Measurements from ENCODE around the gene TIMM8A.
A peak's percentile ranks its signal among the peaks of the same experiment; 100 is the strongest.

The TIMM8A gene

GRCh38 chrX:101348452-101349192 is at the start of gene TIMM8A:
TIMM8A (minus strand) TSS chrX:101348742; CDS start chrX:101348664, 78 bp downstream.
- TF ChIP-seq, protein P1, sequence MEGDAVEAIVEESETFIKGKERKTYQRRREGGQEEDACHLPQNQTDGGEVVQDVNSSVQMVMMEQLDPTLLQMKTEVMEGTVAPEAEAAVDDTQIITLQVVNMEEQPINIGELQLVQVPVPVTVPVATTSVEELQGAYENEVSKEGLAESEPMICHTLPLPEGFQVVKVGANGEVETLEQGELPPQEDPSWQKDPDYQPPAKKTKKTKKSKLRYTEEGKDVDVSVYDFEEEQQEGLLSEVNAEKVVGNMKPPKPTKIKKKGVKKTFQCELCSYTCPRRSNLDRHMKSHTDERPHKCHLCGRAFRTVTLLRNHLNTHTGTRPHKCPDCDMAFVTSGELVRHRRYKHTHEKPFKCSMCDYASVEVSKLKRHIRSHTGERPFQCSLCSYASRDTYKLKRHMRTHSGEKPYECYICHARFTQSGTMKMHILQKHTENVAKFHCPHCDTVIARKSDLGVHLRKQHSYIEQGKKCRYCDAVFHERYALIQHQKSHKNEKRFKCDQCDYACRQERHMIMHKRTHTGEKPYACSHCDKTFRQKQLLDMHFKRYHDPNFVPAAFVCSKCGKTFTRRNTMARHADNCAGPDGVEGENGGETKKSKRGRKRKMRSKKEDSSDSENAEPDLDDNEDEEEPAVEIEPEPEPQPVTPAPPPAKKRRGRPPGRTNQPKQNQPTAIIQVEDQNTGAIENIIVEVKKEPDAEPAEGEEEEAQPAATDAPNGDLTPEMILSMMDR (conservative IDR thresholded peaks at IDR 0.05; ENCODE audit: low read depth): no peak
- ChIA-PET CTCF (interaction anchor here (0.6 kb wide), 1 partner anchor 13 kb away, joined by 3 read pairs; no protein-coding TSS in a partner anchor), POLR2A (ENCODE audit: low non-redundant PET) (interaction anchor here (1.1 kb wide), 1 partner anchor 42 kb away, joined by 4 read pairs; the partner anchor contains the start of gene RPL36A)
- H3K27ac ChIP-seq: peak within 1 kb of the TSS; percentile 85
- peak; percentile 76 for DNase-seq (ENCODE audit: low spot score)

DNA sequence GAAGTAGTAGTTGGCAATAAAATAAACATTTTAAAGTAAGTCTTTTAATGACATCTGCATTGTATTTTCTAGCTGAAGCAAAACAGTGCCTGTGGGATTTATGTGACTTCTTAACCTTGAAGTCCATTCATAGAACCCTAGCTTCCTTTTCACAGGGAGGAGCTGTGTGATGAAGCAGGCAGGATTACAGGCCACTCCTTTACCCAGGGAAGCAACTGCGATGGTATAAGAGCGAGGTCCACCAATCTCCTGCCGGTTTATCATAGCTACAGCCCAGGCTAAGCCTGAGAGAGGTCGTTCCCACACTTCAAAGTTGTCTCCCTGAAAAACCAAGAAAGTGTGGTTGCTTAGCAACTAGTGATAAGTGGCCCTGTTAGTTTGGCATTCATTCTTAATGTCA is 49.2 kb upstream of the TIMM8A start:
- TF ChIP-seq, protein P1 (conservative IDR thresholded peaks at IDR 0.05; ENCODE audit: low read depth): no peak
- H3K27ac ChIP-seq: peak overlapping the region; percentile 41
- ChIA-PET CTCF (no interaction called here), POLR2A (ENCODE audit: low non-redundant PET) (no interaction called here)
- DNase-seq (ENCODE audit: low spot score): no peak

DNA sequence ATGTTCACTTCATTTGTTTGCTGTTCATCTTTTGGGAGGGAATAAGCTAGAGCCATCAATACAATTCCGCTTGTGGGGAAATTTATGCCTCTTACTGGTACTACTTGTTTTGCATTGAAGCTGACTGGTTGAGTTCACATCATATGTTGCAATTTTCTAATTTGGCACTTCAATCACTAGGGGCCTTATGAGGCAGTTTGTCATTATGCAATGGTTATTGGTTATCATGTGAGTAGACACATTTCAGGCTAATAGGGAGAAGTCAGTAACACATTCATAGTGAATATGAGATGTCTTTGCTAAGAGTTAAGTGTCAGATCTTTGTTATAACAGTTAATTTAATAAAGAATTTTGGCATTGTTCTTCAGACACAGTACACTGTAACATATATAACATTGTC is 47.2 kb upstream of the TIMM8A start:
- H3K27ac ChIP-seq: no peak overlapping the region
- TF ChIP-seq, protein P1 (conservative IDR thresholded peaks at IDR 0.05; ENCODE audit: low read depth): no peak
- CTCF ChIA-PET: interaction anchor here (0.7 kb wide), 1 partner anchor 140 kb away, joined by 9 read pairs; no protein-coding TSS in a partner anchor
- DNase-seq (ENCODE audit: low spot score): no peak
- POLR2A ChIA-PET (ENCODE audit: low non-redundant PET): no interaction called here

DNA sequence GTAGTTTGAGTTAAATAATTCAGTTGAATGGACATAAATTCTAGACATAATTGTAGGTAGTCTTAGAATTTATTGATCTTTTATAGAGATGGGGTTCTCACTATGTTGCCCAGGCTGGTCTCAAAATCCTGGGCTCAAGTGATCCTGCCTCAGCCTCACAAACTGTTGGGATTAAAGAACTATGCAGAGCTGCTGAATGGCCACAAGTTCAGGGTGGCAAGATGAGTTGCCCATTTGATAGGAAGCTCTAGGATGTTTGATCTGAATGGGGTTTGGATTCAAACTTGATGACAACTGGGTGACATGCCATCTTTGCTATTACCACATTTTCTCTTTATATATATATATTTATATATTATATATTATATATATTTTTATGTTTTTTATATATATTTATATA is 45.8 kb upstream of the TIMM8A start:
- POLR2A ChIA-PET (ENCODE audit: low non-redundant PET): no interaction called here
- no peak overlapping the region for H3K27ac ChIP-seq
- CTCF ChIA-PET: interaction anchor here (0.7 kb wide), 1 partner anchor 1441 kb away, joined by 5 read pairs; no protein-coding TSS in a partner anchor
- TF ChIP-seq, protein P1 (conservative IDR thresholded peaks at IDR 0.05; ENCODE audit: low read depth): no peak
- no peak for DNase-seq (ENCODE audit: low spot score)

DNA sequence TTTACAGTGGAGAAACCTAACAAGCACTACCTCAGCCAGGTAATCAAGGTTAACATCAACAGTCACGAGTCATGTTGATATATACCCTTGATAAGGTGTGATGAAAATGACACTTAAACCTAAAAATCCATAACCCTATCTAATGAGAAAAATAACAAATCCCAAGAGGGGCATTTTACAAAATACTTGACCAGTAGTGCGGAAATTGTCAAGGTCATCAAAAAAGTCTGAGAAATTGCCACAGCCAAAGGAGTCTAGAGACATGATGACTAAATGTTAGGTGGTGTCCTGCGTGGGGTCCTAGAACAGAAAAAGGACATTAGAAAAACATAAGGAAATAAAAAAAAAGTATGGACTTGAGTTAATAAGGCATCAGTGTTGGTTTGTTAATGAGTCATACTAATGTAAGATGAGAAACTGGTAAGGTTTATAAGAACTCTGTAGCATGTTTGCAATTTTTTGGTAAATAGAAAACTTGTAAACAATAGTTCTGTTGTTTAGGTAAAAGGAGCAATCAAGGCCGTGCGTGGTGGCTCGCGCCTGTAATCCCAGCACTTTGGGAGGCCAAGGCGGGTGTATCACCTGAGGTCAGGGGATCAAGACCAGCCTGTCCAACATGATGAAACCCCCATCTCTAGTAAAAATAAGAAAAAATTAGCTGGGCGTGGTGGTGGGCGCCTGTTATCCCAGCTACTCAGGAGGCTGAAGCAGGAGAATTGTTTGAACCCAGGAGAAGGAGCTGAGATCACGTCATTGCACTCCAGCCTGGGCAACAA is 45.2 kb upstream of the TIMM8A start:
- DNase-seq (ENCODE audit: low spot score): no peak
- TF ChIP-seq, protein P1 (conservative IDR thresholded peaks at IDR 0.05; ENCODE audit: low read depth): no peak
- POLR2A ChIA-PET (ENCODE audit: low non-redundant PET): no interaction called here
- H3K27ac ChIP-seq: peak overlapping the region; percentile 36; the same call in 1 of the 2 replicates
- CTCF ChIA-PET: interaction anchor here (0.7 kb wide), 1 partner anchor 1442 kb away, joined by 5 read pairs; no protein-coding TSS in a partner anchor

GRCh38 chrX:101391831-101392230 is 43.3 kb upstream of the TIMM8A start:
- POLR2A ChIA-PET (ENCODE audit: low non-redundant PET): no interaction called here
- DNase-seq (ENCODE audit: low spot score): no peak
- CTCF ChIA-PET: no interaction called here
- no peak overlapping the region for H3K27ac ChIP-seq
- TF ChIP-seq, protein P1 (conservative IDR thresholded peaks at IDR 0.05; ENCODE audit: low read depth): no peak
